HG03097 (cell line): ENCODE data around the gene TNPO3.

Source experiments
- ATAC-seq: cut with Tn5 transposase; IDR thresholded peaks from one replicate; pipeline ENCODE4 v1.9.1; 2021; ENCODE audit not compliant: unreplicated experiment, low FRiP score

TNPO3 gene

DNA sequence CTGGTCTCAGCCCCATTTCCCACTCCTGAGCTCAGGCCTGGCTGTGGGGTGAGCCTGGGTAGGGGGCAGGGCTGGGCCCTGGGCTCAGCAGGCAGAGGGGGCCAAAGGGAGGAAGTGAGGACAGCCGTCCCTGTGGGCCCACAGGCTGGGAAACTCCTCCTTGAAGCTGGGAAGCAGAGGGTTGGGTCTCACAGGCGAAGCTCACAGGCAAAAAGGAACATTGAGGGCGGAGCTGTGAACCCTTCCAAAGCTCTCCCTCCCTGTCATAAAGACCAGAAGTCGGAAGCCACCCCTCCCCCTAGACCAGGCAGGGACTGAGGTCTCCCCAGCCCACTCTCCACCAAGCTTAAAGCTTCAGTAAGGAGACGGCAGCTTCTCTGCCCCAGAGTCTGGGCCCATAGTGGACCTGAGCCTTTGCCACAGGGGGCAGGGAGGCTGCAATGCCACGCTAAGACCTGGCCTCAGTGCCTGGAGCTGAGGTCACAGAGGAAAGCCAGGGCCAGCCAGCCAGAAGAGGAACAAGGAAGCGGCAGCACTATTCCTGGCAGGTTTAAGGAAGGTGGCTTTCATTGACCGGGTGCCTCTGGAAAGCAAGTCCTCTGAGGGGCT lies 143.4 kb downstream of the TNPO3 start:
- ATAC-seq = no peak

- no peak for ATAC-seq
Measured at GRCh38 chr7:128910569-128910945, 144.4 kb downstream of the TNPO3 start, which contains the start of gene KCP. Gene KCP (minus strand): TSS chr7:128910709. CDS start chr7:128910676, 33 bp downstream.

DNA sequence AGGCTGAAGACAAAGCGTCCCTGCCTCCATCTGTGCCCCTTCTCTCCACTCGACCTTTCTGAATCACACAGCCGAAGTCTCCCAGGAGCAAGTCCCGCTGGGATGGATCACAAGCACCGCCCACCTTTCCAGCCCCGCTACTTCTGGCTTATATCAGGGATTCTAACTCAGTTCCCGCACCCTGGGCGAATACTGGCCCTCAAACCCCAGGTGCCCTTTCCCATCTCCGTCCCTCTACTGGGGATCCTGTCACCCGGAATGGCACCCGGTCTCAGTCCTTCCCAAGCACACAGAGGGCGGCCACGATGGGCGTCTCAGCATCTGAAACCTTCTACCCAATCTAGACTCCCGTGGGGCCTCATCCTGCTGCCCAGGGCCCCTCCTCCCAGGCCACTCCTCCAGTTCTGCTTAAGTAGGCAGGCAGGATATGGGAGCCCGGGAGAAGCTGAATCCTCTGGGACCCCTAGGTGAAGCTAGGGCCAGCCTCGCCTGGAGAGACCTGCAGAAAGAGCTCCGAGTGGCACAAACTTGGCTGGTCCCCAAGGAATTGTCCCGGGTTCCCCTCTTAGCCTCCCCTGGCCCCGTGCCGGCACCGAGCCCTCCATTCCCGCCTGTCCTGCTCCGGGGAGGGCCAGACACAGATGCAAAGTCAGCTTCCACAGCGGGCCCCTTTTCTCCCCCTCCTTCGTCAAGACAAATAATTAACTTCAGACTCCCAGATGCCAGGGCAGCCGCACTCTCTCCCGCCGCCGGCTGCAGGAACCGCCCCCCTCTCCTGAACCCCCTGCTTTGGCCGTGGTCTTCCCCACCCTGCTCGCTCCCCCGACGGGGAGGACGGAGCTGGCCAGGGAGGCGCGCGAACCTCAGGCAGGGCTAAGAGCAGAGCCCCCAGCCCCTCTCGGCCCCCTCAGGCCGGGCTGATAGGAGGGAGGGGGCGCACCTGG lies 145.0 kb downstream of the TNPO3 start:
- ATAC-seq = no peak

DNA sequence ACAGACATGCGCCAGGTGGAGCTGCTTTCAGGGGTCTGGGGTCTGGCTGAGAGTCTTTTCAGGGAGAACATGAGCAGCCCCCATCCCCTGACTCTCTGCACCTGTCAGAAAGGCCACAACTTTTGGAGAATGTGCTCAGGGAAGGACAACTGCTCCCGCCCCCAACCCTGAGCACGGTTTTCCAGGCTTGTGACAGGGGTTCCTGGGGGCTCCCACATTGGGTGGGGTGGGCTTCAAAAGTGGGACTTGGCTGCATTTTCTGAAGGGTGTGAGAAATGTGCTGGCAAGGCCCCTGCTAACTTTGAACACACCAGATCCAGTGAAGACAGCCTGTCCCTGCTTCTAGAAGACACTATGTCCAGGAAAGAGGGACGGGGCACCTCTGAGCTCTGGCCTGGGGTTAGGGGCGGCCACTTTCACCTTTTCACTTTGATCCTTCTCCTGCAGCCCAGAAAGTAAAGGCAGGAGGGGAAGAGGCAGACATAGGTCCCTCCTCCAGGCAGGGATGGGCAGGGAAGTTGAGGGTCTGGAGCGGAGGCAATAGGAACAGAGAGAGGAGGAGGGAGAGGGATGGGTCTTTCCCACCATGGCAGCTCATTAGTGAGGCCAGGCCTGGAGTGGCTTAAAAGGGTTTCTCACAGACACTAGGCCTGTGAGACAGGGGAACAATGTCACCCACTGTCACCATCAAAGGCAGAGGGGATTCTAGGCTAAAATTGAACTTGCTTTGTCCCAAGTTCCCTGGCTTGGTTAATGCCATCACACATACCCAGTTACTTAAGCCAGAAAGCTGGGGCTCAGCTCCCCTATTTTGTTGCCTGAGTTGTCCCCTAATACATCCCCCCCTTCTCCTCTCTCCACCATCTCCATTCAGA lies 145.9 kb downstream of the TNPO3 start:
- ATAC-seq = no peak

GRCh38 chr7:128906766-128907559 lies 147.9 kb downstream of the TNPO3 start:
- ATAC-seq = no peak

DNA sequence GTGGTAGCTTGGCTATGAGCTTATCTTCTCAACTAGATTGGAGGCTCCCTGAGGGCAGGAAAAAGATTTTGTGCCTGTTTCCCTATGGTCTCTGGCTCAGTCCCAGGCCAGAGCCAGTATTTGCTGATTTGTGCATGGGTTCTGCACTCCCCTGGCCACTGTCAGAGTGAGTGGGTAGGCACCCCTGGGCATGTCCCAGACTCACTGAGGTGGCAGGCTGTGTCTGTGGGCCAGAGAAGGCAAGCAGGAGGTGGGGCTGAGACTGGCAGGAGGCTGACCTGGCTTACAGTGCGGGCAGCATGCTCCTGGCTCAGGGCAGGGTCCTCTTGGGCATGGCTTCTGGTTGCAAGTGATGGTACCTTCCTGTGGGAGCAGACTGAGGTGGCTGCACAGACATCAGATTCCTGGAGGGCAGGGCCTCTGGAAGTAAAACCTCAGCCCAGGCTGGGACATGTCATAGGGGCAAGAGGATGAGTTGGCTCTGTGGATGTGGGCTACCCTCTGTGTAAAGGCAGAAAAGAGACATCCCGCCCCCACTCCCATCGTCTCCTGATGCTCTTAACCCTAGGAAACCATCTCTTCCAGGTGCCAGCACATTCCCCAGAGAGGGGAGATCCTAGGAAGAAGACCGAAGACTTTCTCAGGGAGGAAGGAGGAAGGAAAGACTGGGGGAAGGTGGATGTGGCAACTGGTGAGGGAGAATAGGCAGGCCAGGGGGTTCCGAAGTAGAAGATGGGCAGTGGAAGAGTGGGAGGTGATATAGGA lies 148.7 kb downstream of the TNPO3 start:
- ATAC-seq = no peak

DNA sequence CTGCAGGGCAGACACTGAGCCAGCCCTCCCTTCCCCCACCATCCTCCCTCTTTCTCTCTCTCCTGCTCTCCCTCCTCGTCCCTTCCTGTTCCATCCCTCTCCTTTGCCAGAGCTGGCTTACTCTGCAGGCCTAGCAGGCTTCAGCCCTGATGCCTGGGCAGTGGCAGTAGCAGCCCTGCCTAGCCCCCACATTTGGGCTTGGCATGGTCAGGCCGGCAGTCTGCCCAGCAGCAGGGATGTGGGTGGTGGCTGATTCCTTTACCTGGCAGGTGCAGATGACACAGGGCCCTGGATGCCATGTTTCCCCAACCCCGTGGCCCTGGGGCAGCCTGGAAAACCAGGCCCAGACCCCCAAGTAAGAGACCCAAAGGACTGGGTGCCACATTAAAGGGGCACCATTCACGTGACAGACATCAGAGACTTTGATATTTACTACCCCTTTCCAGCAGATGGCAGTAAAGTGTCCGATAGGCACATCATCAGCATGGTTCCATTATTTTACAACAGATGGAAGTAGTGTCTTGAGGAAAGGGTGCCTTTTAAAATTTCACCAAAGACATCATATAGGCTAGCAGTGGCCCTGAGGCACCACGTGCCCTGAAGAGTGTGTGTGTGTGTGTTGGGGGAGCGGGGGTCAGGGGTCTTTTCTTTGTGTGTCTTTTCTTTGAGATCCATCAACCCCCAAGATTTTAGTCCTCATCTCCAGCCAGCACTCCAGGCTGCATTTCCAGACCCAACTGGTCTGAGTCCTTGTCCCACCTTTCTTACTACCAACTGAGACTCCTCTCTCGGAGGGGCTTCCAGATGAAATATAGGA lies 150.3 kb downstream of the TNPO3 start:
- ATAC-seq = no peak
